Esophagus squamous epithelium (tissue), 4 donors: ENCODE data around the gene SPDYE2B.
"Not testable (repeated sequence)": the region's sequence is repeated elsewhere in the genome, so short reads cannot be mapped to it uniquely, and the experiment has no call there.

Experiments used
- POLR2A ChIP-seq, 4 donors: fragments of 450-650 bp; IDR thresholded peaks; one replicate each; pipeline ENCODE4 v1.6.1; 2017; ENCODE audit warnings: antibody characterized with exemption in 4 of 4, mild to moderate bottlenecking in 4 of 4, moderate library complexity in 3 of 4
- TF ChIP-seq, protein P1 (sequence below), 6 experiments: fragments of 450-650 bp in 4 of 6; fragments of 200-600 bp in 2 of 6; sonication (generic) in 2 of 6; IDR thresholded peaks; one replicate each; pipeline ENCODE4 v1.5.1; 2016 to 2019; ENCODE audit warnings: antibody characterized with exemption in 6 of 6, mild to moderate bottlenecking in 4 of 6, moderate library complexity in 4 of 6

DNA sequence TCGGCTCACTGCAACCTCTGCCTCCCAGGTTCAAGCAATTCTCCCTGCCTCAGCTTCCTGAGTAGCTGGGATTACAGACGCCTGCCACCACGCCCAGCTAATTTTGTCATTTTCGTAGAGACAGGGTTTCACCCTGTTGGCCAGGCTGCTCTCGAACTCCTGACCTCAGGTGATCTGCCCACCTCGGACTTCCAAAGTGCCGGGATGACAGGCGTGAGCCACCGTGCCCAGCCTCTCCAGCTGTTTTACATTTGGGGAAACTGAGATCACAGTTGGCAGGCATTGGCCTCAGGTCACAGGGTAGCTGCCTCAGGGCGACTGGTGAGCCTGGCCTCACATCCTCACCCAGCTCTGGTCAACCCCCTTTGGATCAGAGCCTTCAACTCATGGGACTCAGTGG, 40.4 kb upstream of the SPDYE2B start:
- not testable (repeated sequence) for TF ChIP-seq POLR2A (IDR thresholded peaks at IDR 0.05)
- TF ChIP-seq, protein P1, sequence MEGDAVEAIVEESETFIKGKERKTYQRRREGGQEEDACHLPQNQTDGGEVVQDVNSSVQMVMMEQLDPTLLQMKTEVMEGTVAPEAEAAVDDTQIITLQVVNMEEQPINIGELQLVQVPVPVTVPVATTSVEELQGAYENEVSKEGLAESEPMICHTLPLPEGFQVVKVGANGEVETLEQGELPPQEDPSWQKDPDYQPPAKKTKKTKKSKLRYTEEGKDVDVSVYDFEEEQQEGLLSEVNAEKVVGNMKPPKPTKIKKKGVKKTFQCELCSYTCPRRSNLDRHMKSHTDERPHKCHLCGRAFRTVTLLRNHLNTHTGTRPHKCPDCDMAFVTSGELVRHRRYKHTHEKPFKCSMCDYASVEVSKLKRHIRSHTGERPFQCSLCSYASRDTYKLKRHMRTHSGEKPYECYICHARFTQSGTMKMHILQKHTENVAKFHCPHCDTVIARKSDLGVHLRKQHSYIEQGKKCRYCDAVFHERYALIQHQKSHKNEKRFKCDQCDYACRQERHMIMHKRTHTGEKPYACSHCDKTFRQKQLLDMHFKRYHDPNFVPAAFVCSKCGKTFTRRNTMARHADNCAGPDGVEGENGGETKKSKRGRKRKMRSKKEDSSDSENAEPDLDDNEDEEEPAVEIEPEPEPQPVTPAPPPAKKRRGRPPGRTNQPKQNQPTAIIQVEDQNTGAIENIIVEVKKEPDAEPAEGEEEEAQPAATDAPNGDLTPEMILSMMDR (IDR thresholded peaks at IDR 0.05) = not testable (repeated sequence)
